Ascending aorta (tissue), 2 donors: ENCODE measurements around the gene TNFSF13. TPM values are rescaled to one million over a fixed set of nuclear protein-coding genes. Genes with fewer than 3 reads are reported as not detected.

ENCODE experiments used
- DNase-seq, 2 donors: peaks; one replicate each; pipeline ENCODE4 v3.0.0-alpha.2; 2019; ENCODE audit warnings: low spot score in 2 of 2
- H3K27ac ChIP-seq, 2 donors: fragments of 200-600 bp; sonication (generic); one replicate each; pipeline ENCODE4 v1.5.1; 2016 to 2017; ENCODE audit warnings: mild to moderate bottlenecking in 1 of 2
- H3K27me3 ChIP-seq: fragments of 200-600 bp; sonication (generic); one replicate; pipeline ENCODE4 v1.5.1; 2017
- H3K36me3 ChIP-seq, 2 donors: fragments of 200-600 bp; sonication (generic); one replicate each; pipeline ENCODE4 v1.5.1; 2016
- H3K4me1 ChIP-seq, 2 donors: fragments of 200-600 bp; sonication (generic); one replicate each; pipeline ENCODE4 v1.5.1; 2016 to 2017; ENCODE audit warnings: mild to moderate bottlenecking in 1 of 2
- H3K4me3 ChIP-seq, 2 donors: fragments of 200-600 bp; sonication (generic); one replicate each; pipeline ENCODE4 v1.5.1; 2016 to 2017; ENCODE audit warnings: mild to moderate bottlenecking in 1 of 2
- H3K9me3 ChIP-seq, 2 donors: fragments of 200-600 bp; sonication (generic); one replicate each; pipeline ENCODE4 v1.5.1; 2016
- intact Hi-C: fragments of 100-400 bp; cut with DNase I; formaldehyde crosslinking; loops from one replicate; pipeline ENCODE4 v1.15.1; 2023
- total RNA-seq: library from RNA; depleted of rRNA; stranded (reverse); fragments of >200 nt; gene quantifications from one replicate; pipeline ENCODE4 v1.1.0, GENCODE V29; 2016
- TF ChIP-seq, protein P1 (sequence below), 3 experiments: fragments of 200-600 bp in 2 of 3; fragments of 450-650 bp in 1 of 3; sonication (generic) in 2 of 3; IDR thresholded peaks; one replicate each; pipeline ENCODE4 v1.5.1; 2016 to 2019; ENCODE audit warnings: antibody characterized with exemption in 3 of 3, mild to moderate bottlenecking in 1 of 3, moderate library complexity in 1 of 3

The TNFSF13 gene
- total RNA-seq, 1 donor from 2014 or later: 17.5 TPM

DNA sequence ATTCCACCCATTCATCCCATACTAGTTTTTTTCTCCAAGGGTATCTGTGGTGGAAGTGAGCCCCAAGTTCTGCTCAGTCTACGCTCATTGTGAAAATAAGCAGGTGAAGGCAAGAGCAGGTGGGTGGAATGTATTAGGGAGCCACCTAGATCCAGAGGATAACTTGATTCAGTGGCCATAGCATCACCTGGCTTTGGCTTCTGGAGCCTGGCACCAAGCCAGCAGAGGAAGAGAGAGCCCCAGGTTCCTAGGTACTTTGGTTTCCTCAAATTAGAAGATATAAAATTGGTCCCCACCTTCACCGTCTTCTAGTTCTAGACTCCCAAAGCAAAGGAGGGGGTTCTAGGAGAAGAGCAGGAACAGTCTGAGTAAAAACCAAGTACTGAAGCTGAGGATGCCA, 52.1 kb downstream of the TNFSF13 start:
- intact Hi-C loops: loop anchor here (10.0 kb wide), 1 partner anchor 234 kb away; no protein-coding TSS in a partner anchor
- TF ChIP-seq, protein P1, sequence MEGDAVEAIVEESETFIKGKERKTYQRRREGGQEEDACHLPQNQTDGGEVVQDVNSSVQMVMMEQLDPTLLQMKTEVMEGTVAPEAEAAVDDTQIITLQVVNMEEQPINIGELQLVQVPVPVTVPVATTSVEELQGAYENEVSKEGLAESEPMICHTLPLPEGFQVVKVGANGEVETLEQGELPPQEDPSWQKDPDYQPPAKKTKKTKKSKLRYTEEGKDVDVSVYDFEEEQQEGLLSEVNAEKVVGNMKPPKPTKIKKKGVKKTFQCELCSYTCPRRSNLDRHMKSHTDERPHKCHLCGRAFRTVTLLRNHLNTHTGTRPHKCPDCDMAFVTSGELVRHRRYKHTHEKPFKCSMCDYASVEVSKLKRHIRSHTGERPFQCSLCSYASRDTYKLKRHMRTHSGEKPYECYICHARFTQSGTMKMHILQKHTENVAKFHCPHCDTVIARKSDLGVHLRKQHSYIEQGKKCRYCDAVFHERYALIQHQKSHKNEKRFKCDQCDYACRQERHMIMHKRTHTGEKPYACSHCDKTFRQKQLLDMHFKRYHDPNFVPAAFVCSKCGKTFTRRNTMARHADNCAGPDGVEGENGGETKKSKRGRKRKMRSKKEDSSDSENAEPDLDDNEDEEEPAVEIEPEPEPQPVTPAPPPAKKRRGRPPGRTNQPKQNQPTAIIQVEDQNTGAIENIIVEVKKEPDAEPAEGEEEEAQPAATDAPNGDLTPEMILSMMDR (IDR thresholded peaks at IDR 0.05): no peak
- Histone ChIP-seq H3K27ac (no peak overlapping the region), H3K4me3 (no peak overlapping the region), H3K36me3 (peaks cover 2 to 10% of the 10 kb centered on the region in 2 donors), H3K4me1 (peaks cover 0 to 26% of the 10 kb centered on the region in 2 donors), H3K9me3 (no peaks in the 10 kb centered on the region), H3K27me3 (no peaks in the 10 kb centered on the region)
- no peak for DNase-seq

Other genes with a start within 250 kb of the TNFSF13 start
- 52.4 TPM for gene GPS2, start 243.4 kb upstream of the TNFSF13 start, total RNA-seq
- gene NEURL4, start 229.4 kb upstream of the TNFSF13 start, total RNA-seq: 22.0 TPM
- gene ACAP1, start 222.2 kb upstream of the TNFSF13 start, total RNA-seq: 12.0 TPM
- 14.6 TPM for gene KCTD11, start 206.6 kb upstream of the TNFSF13 start, total RNA-seq
- gene TMEM95, start 203.6 kb upstream of the TNFSF13 start, total RNA-seq: not detected
- 0.43 TPM for gene TNK1, start 177.7 kb upstream of the TNFSF13 start, total RNA-seq
- gene PLSCR3, start 164.2 kb upstream of the TNFSF13 start, total RNA-seq: 297 TPM
- gene TMEM256, start 154.7 kb upstream of the TNFSF13 start, total RNA-seq: 241 TPM
- gene NLGN2, start 150.9 kb upstream of the TNFSF13 start, total RNA-seq: 34.3 TPM
- not detected for gene SPEM1, start 138.4 kb upstream of the TNFSF13 start, total RNA-seq
- gene SPEM2, start 133.1 kb upstream of the TNFSF13 start, total RNA-seq: not detected
- not detected for gene SPEM3, start 129.9 kb upstream of the TNFSF13 start, total RNA-seq
- gene TMEM102, start 123.3 kb upstream of the TNFSF13 start, total RNA-seq: 20.4 TPM
- 0.32 TPM for gene FGF11, start 119.2 kb upstream of the TNFSF13 start, total RNA-seq
- 5.0 TPM for gene CHRNB1, start 113.7 kb upstream of the TNFSF13 start, total RNA-seq
- 67.9 TPM for gene ZBTB4, start 79.1 kb upstream of the TNFSF13 start, total RNA-seq
- not detected for gene SLC35G6, start 77.3 kb upstream of the TNFSF13 start, total RNA-seq
- 69.5 TPM for gene POLR2A, start 74.4 kb upstream of the TNFSF13 start, total RNA-seq
- gene TNFSF12, start 9.7 kb upstream of the TNFSF13 start, total RNA-seq: 88.6 TPM
- 92.0 TPM for gene SENP3, start 3.2 kb downstream of the TNFSF13 start, total RNA-seq
- 151 TPM for gene CD68, start 20.9 kb downstream of the TNFSF13 start, total RNA-seq
- 157 TPM for gene MPDU1, start 25.1 kb downstream of the TNFSF13 start, total RNA-seq
- not detected for gene SOX15, start 31.3 kb downstream of the TNFSF13 start, total RNA-seq
- gene FXR2, start 56.1 kb downstream of the TNFSF13 start, total RNA-seq: 19.3 TPM
- gene SAT2, start 69.1 kb downstream of the TNFSF13 start, total RNA-seq: 22.6 TPM
- gene SHBG, start 71.4 kb downstream of the TNFSF13 start, total RNA-seq: not detected
- 0.11 TPM for gene ATP1B2, start 92.2 kb downstream of the TNFSF13 start, total RNA-seq
- 48.0 TPM for gene TP53, start 128.7 kb downstream of the TNFSF13 start, total RNA-seq
- gene WRAP53, start 129.7 kb downstream of the TNFSF13 start, total RNA-seq: 1.5 TPM
- gene EFNB3, start 146.5 kb downstream of the TNFSF13 start, total RNA-seq: not detected
- 0.43 TPM for gene DNAH2, start 159.0 kb downstream of the TNFSF13 start, total RNA-seq